Vagina (tissue), 2 donors: ENCODE data around the gene PRDM2. TPM values are rescaled to one million over a fixed set of nuclear protein-coding genes. Genes with fewer than 3 reads are reported as not detected.

ENCODE experiments used
- DNase-seq, 2 donors: peaks; one replicate each; pipeline ENCODE4 v3.0.0-alpha.2; 2017; ENCODE audit errors: extremely low spot score in 2 of 2
- H3K27ac ChIP-seq: fragments of 200-600 bp; sonication (generic); one replicate; pipeline ENCODE4 v1.5.1; 2019
- H3K27me3 ChIP-seq: fragments of 200-600 bp; sonication (generic); one replicate; pipeline ENCODE4 v1.5.1; 2019
- H3K36me3 ChIP-seq, 2 donors: fragments of 200-600 bp; sonication (generic); one replicate each; pipeline ENCODE4 v1.5.1; 2017 to 2019
- H3K4me1 ChIP-seq: fragments of 200-600 bp; sonication (generic); one replicate; pipeline ENCODE4 v1.5.1; 2019
- H3K4me3 ChIP-seq, 2 donors: fragments of 200-600 bp; sonication (generic); 1 replicate in 1 of 2; 2 replicates in 1 of 2; pipeline ENCODE4 v1.5.1; 2016 to 2019
- H3K9me3 ChIP-seq: fragments of 200-600 bp; sonication (generic); one replicate; pipeline ENCODE4 v1.5.1; 2019
- CTCF ChIP-seq, 3 experiments: fragments of 450-650 bp in 2 of 3; fragments of 200-600 bp in 1 of 3; sonication (generic) in 1 of 3; IDR thresholded peaks; one replicate each; pipeline ENCODE4 v1.5.1; 2017 to 2019; ENCODE audit warnings: antibody characterized with exemption in 3 of 3, mild to moderate bottlenecking in 2 of 3, moderate library complexity in 2 of 3
- POLR2A ChIP-seq, 2 donors: fragments of 450-650 bp; IDR thresholded peaks; one replicate each; pipeline ENCODE4 v1.6.1; 2017; ENCODE audit warnings: antibody characterized with exemption in 2 of 2, mild to moderate bottlenecking in 2 of 2, moderate library complexity in 2 of 2
- POLR2AphosphoS5 ChIP-seq, 2 donors: sonication (generic); formaldehyde crosslinking; IDR thresholded peaks; one replicate each; pipeline ENCODE4 v1.9.0; 2017; ENCODE audit warnings: antibody characterized with exemption in 2 of 2, mild to moderate bottlenecking in 2 of 2, low read depth in 1 of 2; ENCODE audit not compliant: insufficient read depth in 1 of 2
- intact Hi-C: fragments of 100-400 bp; cut with DNase I; formaldehyde crosslinking; loops from one replicate; pipeline ENCODE4 v1.15.1; 2023
- total RNA-seq: library from RNA; depleted of rRNA; stranded (reverse); fragments of >200 nt; gene quantifications from one replicate; pipeline ENCODE4 v1.2.3, GENCODE V29; 2016

Gene PRDM2
- total RNA-seq, 1 donor from 2014 or later: 56.2 TPM

GRCh38 chr1:13694886-13695684 lies 4.9 kb upstream of the PRDM2 start:
- Histone ChIP-seq H3K4me1 (peaks cover 6% of the 10 kb centered on the region), H3K9me3 (no peaks in the 10 kb centered on the region), H3K4me3 (no peak overlapping the region), H3K27ac (no peak overlapping the region), H3K36me3 (no peaks in the 10 kb centered on the region), H3K27me3 (no peaks in the 10 kb centered on the region)
- no peak for TF ChIP-seq POLR2A (IDR thresholded peaks at IDR 0.05)
- no peak for TF ChIP-seq CTCF (IDR thresholded peaks at IDR 0.05)
- no peak for TF ChIP-seq POLR2AphosphoS5 (IDR thresholded peaks at IDR 0.05; ENCODE audit: insufficient read depth in 1 of 2, low read depth in 1 of 2)
- intact Hi-C loops: no loop called here
- DNase-seq: no peak

- H3K4me1 ChIP-seq: peaks cover 6% of the 10 kb centered on the region
- H3K27me3 ChIP-seq: no peaks in the 10 kb centered on the region
- H3K36me3 ChIP-seq: no peaks in the 10 kb centered on the region
- H3K27ac ChIP-seq: no peak overlapping the region
- no peak for DNase-seq
- no peaks in the 10 kb centered on the region for H3K9me3 ChIP-seq
- intact Hi-C loops: no loop called here
- TF ChIP-seq POLR2AphosphoS5 (IDR thresholded peaks at IDR 0.05; ENCODE audit: insufficient read depth in 1 of 2, low read depth in 1 of 2): no peak
- no peak for TF ChIP-seq POLR2A (IDR thresholded peaks at IDR 0.05)
- TF ChIP-seq CTCF (IDR thresholded peaks at IDR 0.05): no peak
- H3K4me3 ChIP-seq: no peak overlapping the region
Measured at GRCh38 chr1:13697738-13698137, 2.2 kb upstream of the PRDM2 start.

GRCh38 chr1:13699510-13699909 lies 478 bp upstream of the PRDM2 start:
- Histone ChIP-seq H3K4me3 (peak overlapping the region; percentile 74 to 88), H3K9me3 (no peaks in the 10 kb centered on the region), H3K36me3 (no peaks in the 10 kb centered on the region), H3K4me1 (peaks cover 6% of the 10 kb centered on the region), H3K27me3 (no peaks in the 10 kb centered on the region), H3K27ac (peak overlapping the region; percentile 99)
- DNase-seq: no peak
- intact Hi-C loops: no loop called here
- TF ChIP-seq POLR2A (IDR thresholded peaks at IDR 0.05): no peak
- TF ChIP-seq POLR2AphosphoS5 (IDR thresholded peaks at IDR 0.05; ENCODE audit: insufficient read depth in 1 of 2, low read depth in 1 of 2): peak in 1 of 2 donors; percentile 46
- no peak for TF ChIP-seq CTCF (IDR thresholded peaks at IDR 0.05)

GRCh38 chr1:13700521-13701270 lies 708 bp downstream of the PRDM2 start:
- Histone ChIP-seq H3K4me1 (peaks cover 6% of the 10 kb centered on the region), H3K9me3 (no peaks in the 10 kb centered on the region), H3K4me3 (peak overlapping the region; percentile 74 to 88), H3K27ac (peak overlapping the region; percentile 99), H3K36me3 (no peaks in the 10 kb centered on the region), H3K27me3 (no peaks in the 10 kb centered on the region)
- TF ChIP-seq POLR2A (IDR thresholded peaks at IDR 0.05) (no peak), CTCF (IDR thresholded peaks at IDR 0.05) (no peak), POLR2AphosphoS5 (IDR thresholded peaks at IDR 0.05; ENCODE audit: insufficient read depth in 1 of 2, low read depth in 1 of 2) (no peak)
- intact Hi-C loops: no loop called here
- DNase-seq: no peak

- no peak for TF ChIP-seq POLR2A (IDR thresholded peaks at IDR 0.05)
- TF ChIP-seq CTCF (IDR thresholded peaks at IDR 0.05): no peak
- TF ChIP-seq POLR2AphosphoS5 (IDR thresholded peaks at IDR 0.05; ENCODE audit: insufficient read depth in 1 of 2, low read depth in 1 of 2): no peak
- intact Hi-C loops: no loop called here
Measured at GRCh38 chr1:13701271-13701640, 1.3 kb downstream of the PRDM2 start.

More at GRCh38 chr1:13701271-13701640, 1.3 kb downstream of the PRDM2 start:
- Histone ChIP-seq H3K4me1 (peaks cover 6% of the 10 kb centered on the region), H3K4me3 (peak overlapping the region; percentile 74 to 88), H3K36me3 (no peaks in the 10 kb centered on the region), H3K9me3 (no peaks in the 10 kb centered on the region), H3K27me3 (no peaks in the 10 kb centered on the region), H3K27ac (peak overlapping the region; percentile 99)
- no peak for DNase-seq
